ENCODE data around the gene RGS7. TPM values are rescaled to one million over a fixed set of nuclear protein-coding genes. Genes with fewer than 3 reads are reported as not detected.

RGS7 gene
- total and polyA plus RNA-seq, 7 donors = 0.04 TPM; not detected in 6

GRCh38 chr1:240836271-240836670 lies 520.7 kb downstream of the RGS7 start:
- WGBS, 3 donors = 57 to 65% (median 57%) methylated on average over 1 of the region's 1 CpG
- intact Hi-C loops (cut with DNase I) = no loop called here

DNA sequence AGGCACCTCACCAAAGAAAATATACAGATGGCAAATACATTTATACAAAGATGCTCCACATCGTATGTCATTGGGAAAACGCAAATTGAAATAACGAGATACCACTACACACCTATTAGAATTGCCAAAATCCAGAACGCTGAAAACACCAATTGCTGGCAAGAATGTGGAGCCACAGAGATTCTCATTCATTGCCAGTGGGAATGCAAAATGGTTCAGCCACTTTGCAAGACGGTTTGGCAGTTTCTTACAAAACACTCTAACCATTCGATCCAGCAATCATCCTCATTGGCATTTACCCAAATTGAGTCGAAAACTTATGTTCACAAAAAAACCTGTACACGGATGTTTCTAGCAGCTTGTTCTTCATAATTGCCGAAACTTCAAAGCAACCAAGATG lies 521.7 kb downstream of the RGS7 start:
- no peak overlapping the region for H3K27ac ChIP-seq
- TF ChIP-seq CTCF (IDR thresholded peaks at IDR 0.05) = no peak
- no peak for ATAC-seq
- H3K9me3 ChIP-seq = no peaks in the 10 kb centered on the region
- no peaks in the 10 kb centered on the region for H3K36me3 ChIP-seq (ENCODE audit: insufficient read depth in 1 of 2, low read depth in 1 of 2)
- no peaks in the 10 kb centered on the region for H3K4me1 ChIP-seq
- no peak overlapping the region for H3K4me3 ChIP-seq
- WGBS, 3 donors = 87 to 92% (median 90%) methylated on average over 9 of the region's 9 CpGs
- DNase-seq = no peak
- intact Hi-C loops (cut with DNase I) = no loop called here
- no peaks in the 10 kb centered on the region for H3K27me3 ChIP-seq (ENCODE audit: insufficient read depth in 3 of 3, low read length in 2 of 3)

More at GRCh38 chr1:240836271-240836670, 520.7 kb downstream of the RGS7 start:
- ATAC-seq (no peak), DNase-seq (no peak)
- Histone ChIP-seq H3K27me3 (ENCODE audit: insufficient read depth in 3 of 3, low read length in 2 of 3) (no peaks in the 10 kb centered on the region), H3K4me1 (no peaks in the 10 kb centered on the region), H3K36me3 (ENCODE audit: insufficient read depth in 1 of 2, low read depth in 1 of 2) (no peaks in the 10 kb centered on the region), H3K4me3 (no peak overlapping the region), H3K27ac (no peak overlapping the region), H3K9me3 (no peaks in the 10 kb centered on the region)
- TF ChIP-seq CTCF (IDR thresholded peaks at IDR 0.05) = no peak

- no peak overlapping the region for H3K4me3 ChIP-seq
- TF ChIP-seq CTCF (IDR thresholded peaks at IDR 0.05) = no peak
- H3K36me3 ChIP-seq (ENCODE audit: insufficient read depth in 1 of 2, low read depth in 1 of 2) = no peaks in the 10 kb centered on the region
- 75 to 76% (median 75%) methylated on average over 6 of the region's 6 CpGs for WGBS, 3 donors
- intact Hi-C loops (cut with DNase I) = no loop called here
- no peak for DNase-seq
- H3K9me3 ChIP-seq = no peaks in the 10 kb centered on the region
- no peak for ATAC-seq
- H3K27ac ChIP-seq = no peak overlapping the region
- no peaks in the 10 kb centered on the region for H3K4me1 ChIP-seq
- no peaks in the 10 kb centered on the region for H3K27me3 ChIP-seq (ENCODE audit: insufficient read depth in 3 of 3, low read length in 2 of 3)
These were observed 523.9 kb downstream of the RGS7 start for GRCh38 chr1:240833075-240833474.

GRCh38 chr1:240831922-240832321 lies 525.1 kb downstream of the RGS7 start:
- no peaks in the 10 kb centered on the region for H3K9me3 ChIP-seq
- H3K4me1 ChIP-seq = no peaks in the 10 kb centered on the region
- H3K36me3 ChIP-seq (ENCODE audit: insufficient read depth in 1 of 2, low read depth in 1 of 2) = no peaks in the 10 kb centered on the region
- H3K27ac ChIP-seq = no peak overlapping the region
- no peak overlapping the region for H3K4me3 ChIP-seq
- ATAC-seq (no peak), DNase-seq (no peak)
- WGBS, 3 donors = 44 to 49% (median 45%) methylated on average over 3 of the region's 3 CpGs
- TF ChIP-seq CTCF (IDR thresholded peaks at IDR 0.05) = no peak
- intact Hi-C loops (cut with DNase I) = no loop called here
- H3K27me3 ChIP-seq (ENCODE audit: insufficient read depth in 3 of 3, low read length in 2 of 3) = no peaks in the 10 kb centered on the region

- ATAC-seq (no peak), DNase-seq (no peak)
- no peaks in the 10 kb centered on the region for H3K4me1 ChIP-seq
- H3K27me3 ChIP-seq (ENCODE audit: insufficient read depth in 3 of 3, low read length in 2 of 3) = no peaks in the 10 kb centered on the region
- intact Hi-C loops (cut with DNase I) = no loop called here
- no peak for TF ChIP-seq CTCF (IDR thresholded peaks at IDR 0.05)
- H3K9me3 ChIP-seq = no peaks in the 10 kb centered on the region
- no peak overlapping the region for H3K27ac ChIP-seq
- H3K4me3 ChIP-seq = no peak overlapping the region
- 55 to 71% (median 63%) methylated on average over 3 of the region's 3 CpGs for WGBS, 3 donors
- H3K36me3 ChIP-seq (ENCODE audit: insufficient read depth in 1 of 2, low read depth in 1 of 2) = no peaks in the 10 kb centered on the region
These were observed 525.8 kb downstream of the RGS7 start for GRCh38 chr1:240831191-240831631.

Data from psoas muscle (tissue), 8 donors.